DOHH2 (cell line): ENCODE data around the gene AGO3.

ENCODE experiments used
- H3F3A ChIP-seq: fragments of 200-600 bp; sonication (generic), shearing (Covaris generic); 2 replicates; pipeline ENCODE4 v1.6.0; 2016; ENCODE audit warnings: antibody characterized with exemption, mild to moderate bottlenecking; ENCODE audit not compliant: control insufficient read depth, insufficient read depth
- H3K27ac ChIP-seq: fragments of 200-600 bp; sonication (generic); 2 replicates; pipeline ENCODE4 v1.5.1; 2014; ENCODE audit warnings: low read depth, mild to moderate bottlenecking, low read length, moderate library complexity
- H3K27me3 ChIP-seq: fragments of 200-600 bp; sonication (generic); 2 replicates; pipeline ENCODE4 v1.6.1; 2014; ENCODE audit warnings: mild to moderate bottlenecking, low read length, mixed read lengths; ENCODE audit not compliant: control insufficient read depth
- H3K36me3 ChIP-seq: fragments of 200-600 bp; sonication (generic); 2 replicates; pipeline ENCODE4 v1.6.1; 2014; ENCODE audit warnings: mild to moderate bottlenecking, low read length, moderate library complexity, mixed read lengths; ENCODE audit not compliant: control insufficient read depth
- H3K4me1 ChIP-seq: fragments of 200-600 bp; sonication (generic); 2 replicates; pipeline ENCODE4 v1.6.1; 2014; ENCODE audit warnings: mild to moderate bottlenecking, low read length, mixed read lengths; ENCODE audit not compliant: control insufficient read depth
- H3K4me2 ChIP-seq: fragments of 200-600 bp; sonication (generic); 2 replicates; pipeline ENCODE4 v1.6.0; 2014; ENCODE audit warnings: mild to moderate bottlenecking, low read length, moderate library complexity
- H3K4me3 ChIP-seq: fragments of 200-600 bp; sonication (generic); 2 replicates; pipeline ENCODE4 v1.5.1; 2014; ENCODE audit warnings: mild to moderate bottlenecking, low read length, mixed read lengths
- H3K79me2 ChIP-seq: fragments of 200-600 bp; sonication (generic); 2 replicates; pipeline ENCODE4 v1.6.1; 2014; ENCODE audit warnings: mild to moderate bottlenecking, low read length, mixed read lengths; ENCODE audit not compliant: control insufficient read depth
- H3K9me2 ChIP-seq: fragments of 200-600 bp; sonication (generic); replicated peaks from 2 replicates; pipeline ENCODE4 v1.6.1; 2014; ENCODE audit warnings: mild to moderate bottlenecking, low read length, mixed read lengths; ENCODE audit not compliant: control insufficient read depth
- H3K9me3 ChIP-seq: fragments of 200-600 bp; sonication (generic); 2 replicates; pipeline ENCODE4 v1.6.1; 2014; ENCODE audit warnings: antibody characterized with exemption, low read length, mixed read lengths; ENCODE audit not compliant: control insufficient read depth, insufficient read depth
- H4K20me1 ChIP-seq: fragments of 200-600 bp; sonication (generic); 2 replicates; pipeline ENCODE4 v1.6.0; 2014; ENCODE audit warnings: low read depth, mild to moderate bottlenecking, antibody characterized with exemption, low read length, moderate library complexity; ENCODE audit not compliant: control insufficient read depth, insufficient read depth
- EZH2phosphoT487 ChIP-seq: fragments of 200-600 bp; sonication (generic); IDR thresholded peaks from 2 replicates; pipeline ENCODE4 v1.6.1; 2017; ENCODE audit warnings: borderline replicate concordance, mild to moderate bottlenecking, antibody characterized with exemption, low read length, moderate library complexity, mixed read lengths
- TF ChIP-seq, protein P1 (sequence below): fragments of 200-600 bp; sonication (generic); IDR thresholded peaks from one replicate; pipeline ENCODE4 v1.5.1; 2014; ENCODE audit warnings: antibody characterized with exemption, mild to moderate bottlenecking, low read depth, low read length; ENCODE audit not compliant: poor library complexity, severe bottlenecking

The AGO3 gene

DNA sequence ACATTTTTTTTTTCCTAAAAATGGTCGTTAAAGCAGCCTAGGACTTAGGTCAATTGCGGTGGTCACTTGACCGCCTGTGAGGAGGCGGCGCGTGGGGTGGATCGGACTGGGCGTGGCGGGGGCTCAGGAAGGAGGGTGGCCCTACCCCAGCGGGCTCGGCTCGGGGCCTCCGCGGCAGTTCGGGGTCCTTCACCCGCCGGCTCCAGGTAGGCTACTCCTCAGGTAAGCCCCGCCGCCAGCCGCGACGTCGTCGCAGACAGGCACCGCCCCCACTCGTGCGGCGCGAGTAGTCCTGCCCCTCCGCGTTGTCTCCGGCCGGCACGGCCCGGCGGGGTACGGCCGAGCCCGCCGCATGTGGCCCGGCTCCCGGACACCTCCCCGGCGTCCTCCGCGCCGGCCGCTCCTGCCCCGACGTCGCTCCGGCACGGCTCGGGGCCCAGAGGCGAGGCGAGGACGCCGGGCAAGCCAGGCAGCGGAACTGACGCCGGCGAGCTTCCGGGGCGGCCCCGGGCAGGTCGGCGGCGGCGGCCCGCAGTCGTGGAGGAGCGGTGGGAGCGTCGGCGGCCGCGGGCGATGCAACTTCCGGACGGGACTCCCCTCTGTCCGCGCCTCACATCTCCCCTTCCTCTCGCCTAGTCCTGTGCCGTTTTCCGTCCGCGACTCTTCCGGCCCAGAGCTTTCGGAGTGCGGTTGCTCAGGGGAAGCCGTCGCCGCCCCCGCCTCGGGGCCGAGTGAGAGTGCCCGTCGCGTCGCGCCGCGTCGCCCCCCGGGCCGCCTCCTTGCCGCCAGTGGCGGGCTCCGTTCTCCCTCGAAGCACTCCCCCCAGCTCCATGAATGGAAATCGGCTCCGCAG lies at the start of gene AGO3:
Gene AGO3, plus strand, starts transcription at position 513 of the 853 bp plus-strand sequence. Its CDS starts 322 bp downstream, at position 835.
- Histone ChIP-seq H3K4me1 (peaks cover 44% of the 10 kb centered on the region), H3K9me3 (no peaks in the 10 kb centered on the region), H3K36me3 (0 out of 2 replicates have a peak, but pooled peaks cover 3% of the 10 kb centered on the region), H3K27me3 (no peaks in the 10 kb centered on the region), H3K9me2 (no peaks in the 10 kb centered on the region), H4K20me1 (no peaks in the 10 kb centered on the region), H3K4me2 (peak within 1 kb of the TSS; percentile 86), H3K27ac (peak within 1 kb of the TSS; percentile 74), H3K79me2 (peaks cover 45% of the 10 kb centered on the region), H3K4me3 (peak within 1 kb of the TSS; percentile 80), H3F3A (peaks cover 11% of the 10 kb centered on the region)
- TF ChIP-seq, protein P1, sequence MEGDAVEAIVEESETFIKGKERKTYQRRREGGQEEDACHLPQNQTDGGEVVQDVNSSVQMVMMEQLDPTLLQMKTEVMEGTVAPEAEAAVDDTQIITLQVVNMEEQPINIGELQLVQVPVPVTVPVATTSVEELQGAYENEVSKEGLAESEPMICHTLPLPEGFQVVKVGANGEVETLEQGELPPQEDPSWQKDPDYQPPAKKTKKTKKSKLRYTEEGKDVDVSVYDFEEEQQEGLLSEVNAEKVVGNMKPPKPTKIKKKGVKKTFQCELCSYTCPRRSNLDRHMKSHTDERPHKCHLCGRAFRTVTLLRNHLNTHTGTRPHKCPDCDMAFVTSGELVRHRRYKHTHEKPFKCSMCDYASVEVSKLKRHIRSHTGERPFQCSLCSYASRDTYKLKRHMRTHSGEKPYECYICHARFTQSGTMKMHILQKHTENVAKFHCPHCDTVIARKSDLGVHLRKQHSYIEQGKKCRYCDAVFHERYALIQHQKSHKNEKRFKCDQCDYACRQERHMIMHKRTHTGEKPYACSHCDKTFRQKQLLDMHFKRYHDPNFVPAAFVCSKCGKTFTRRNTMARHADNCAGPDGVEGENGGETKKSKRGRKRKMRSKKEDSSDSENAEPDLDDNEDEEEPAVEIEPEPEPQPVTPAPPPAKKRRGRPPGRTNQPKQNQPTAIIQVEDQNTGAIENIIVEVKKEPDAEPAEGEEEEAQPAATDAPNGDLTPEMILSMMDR = no peak
- TF ChIP-seq EZH2phosphoT487 = no peak

- Histone ChIP-seq H3K4me1 (peaks cover 31% of the 10 kb centered on the region), H3F3A (peaks cover 12% of the 10 kb centered on the region)
These were observed 49.0 kb upstream of the AGO3 start for GRCh38 chr1:35881850-35882273.

DNA sequence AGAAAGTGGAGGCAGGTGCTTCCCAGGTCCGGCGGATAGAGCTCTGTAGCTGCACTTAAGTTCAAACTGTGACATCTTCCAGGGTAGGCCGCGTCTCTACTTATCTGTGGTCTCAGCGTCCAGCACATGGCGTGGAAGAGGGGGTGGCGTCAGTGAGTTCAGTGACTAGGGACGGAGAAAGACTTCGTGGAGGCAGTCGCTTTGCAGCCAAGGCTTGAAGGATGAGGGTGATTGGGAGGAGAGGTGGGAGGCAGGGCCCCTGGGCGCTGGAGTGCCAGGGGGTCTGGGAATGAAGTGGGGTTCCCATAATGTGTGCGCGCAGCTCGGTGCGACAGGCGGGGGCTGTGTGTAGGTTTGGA lies 48.3 kb upstream of the AGO3 start:
- peak overlapping the region; percentile 41; the same call in 1 of the 2 replicates for H3K4me2 ChIP-seq
- H3K36me3 ChIP-seq = peaks cover 3% of the 10 kb centered on the region; the same call in 1 of the 2 replicates

More at GRCh38 chr1:35881850-35882273, 49.0 kb upstream of the AGO3 start:
- Histone ChIP-seq H3K4me3 (no peak overlapping the region), H3K36me3 (peaks cover 3% of the 10 kb centered on the region; the same call in 1 of the 2 replicates), H4K20me1 (peaks cover 5% of the 10 kb centered on the region; the same call in 1 of the 2 replicates), H3K27ac (no peak overlapping the region), H3K27me3 (0 out of 2 replicates have a peak, but pooled peaks cover 3% of the 10 kb centered on the region), H3K79me2 (peaks cover 37% of the 10 kb centered on the region), H3K4me2 (no peak overlapping the region), H3K9me2 (no peaks in the 10 kb centered on the region), H3K9me3 (no peaks in the 10 kb centered on the region)
- TF ChIP-seq, protein P1 = no peak
- no peak for TF ChIP-seq EZH2phosphoT487

More for the DNA sequence above, 48.3 kb upstream of the AGO3 start:
- Histone ChIP-seq H3K79me2 (peaks cover 44% of the 10 kb centered on the region), H3K9me3 (no peaks in the 10 kb centered on the region), H3K27me3 (0 out of 2 replicates have a peak, but pooled peaks cover 3% of the 10 kb centered on the region), H3K4me3 (peak overlapping the region; percentile 94; the same call in 1 of the 2 replicates), H3K4me1 (peaks cover 38% of the 10 kb centered on the region), H3K27ac (no peak overlapping the region), H3K9me2 (no peaks in the 10 kb centered on the region), H4K20me1 (peaks cover 5% of the 10 kb centered on the region; the same call in 1 of the 2 replicates), H3F3A (peaks cover 13% of the 10 kb centered on the region)
- TF ChIP-seq, protein P1 = no peak
- no peak for TF ChIP-seq EZH2phosphoT487
